Pancreas (tissue), 10 donors: ENCODE results near the gene SERPING1. TPM values are rescaled to one million over a fixed set of nuclear protein-coding genes. Genes with fewer than 3 reads are reported as not detected.
"Not testable (repeated sequence)": the region's sequence is repeated elsewhere in the genome, so short reads cannot be mapped to it uniquely, and the experiment has no call there.

Source experiments
- ATAC-seq, 4 donors: fragments of 200-7000 bp; cut with Tn5 transposase; one replicate each; pipeline versions ENCODE4 v1.8.0 to v1.9.1; 2020; ENCODE audit warnings: mild to moderate bottlenecking in 4 of 4, moderate library complexity in 4 of 4
- DNase-seq, 6 donors: peaks; one replicate each; pipeline ENCODE4 v3.0.0-alpha.2; 2020
- FAIRE-seq: peaks from 2 replicates; lab custom pipeline; 2012; peaks lifted over from hg19 to GRCh38; lab: Jason Lieb, UNC
- H3K27ac ChIP-seq, 4 donors: fragments of 200-600 bp; sonication (generic); 1 replicate in 3 of 4; 2 replicates in 1 of 4; pipeline versions ENCODE4 v1.5.0 to v1.8.0; 2020
- H3K27me3 ChIP-seq, 4 donors: fragments of 200-600 bp; one replicate each; pipeline ENCODE4 v1.8.0; 2021
- H3K36me3 ChIP-seq, 3 donors: fragments of 200-600 bp; sonication (generic) in 1 of 3; one replicate each; pipeline versions ENCODE4 v1.5.0 to v1.8.0; 2020 to 2021
- H3K4me1 ChIP-seq, 3 donors: fragments of 200-600 bp; one replicate each; pipeline ENCODE4 v1.8.0; 2021
- H3K4me3 ChIP-seq, 4 donors: fragments of 200-600 bp; sonication (generic) in 2 of 4; one replicate each; pipeline versions ENCODE4 v1.5.0 to v1.8.0; 2020 to 2021
- H3K9me3 ChIP-seq, 4 donors: fragments of 200-600 bp; one replicate each; pipeline ENCODE4 v1.8.0; 2021
- CTCF ChIP-seq, 4 donors: fragments of 200-600 bp; sonication (generic) in 3 of 4; IDR thresholded peaks; one replicate each; pipeline versions ENCODE4 v1.5.0 to v1.8.0; 2021; ENCODE audit warnings: antibody characterized with exemption in 4 of 4
- WGBS, 2 donors: extraction: QIAGEN DNeasy Blood & Tissue Kit; methylation state at CpG; one replicate each; pipeline ENCODE4 v1.1.7; 2013; 5-methylcytosine and 5-hydroxymethylcytosine counted together
- intact Hi-C, 3 donors: fragments of 100-400 bp; cut with DNase I; formaldehyde crosslinking; loops; one replicate each; pipeline versions ENCODE4 v1.11.1 to v1.14.2; 2022
- polyA plus RNA-seq, 2 donors: library from polyadenylated mRNA; stranded (reverse); fragments of 200-250 nt; gene quantifications; one replicate each; pipeline ENCODE4 v1.2.3, GENCODE V29; 2013
- total RNA-seq, 6 donors: library from RNA; stranded (reverse); fragmentation: NEBNext Ultra II Directional in 4 of 6; extraction: Animal tissue kit (Norgen Biotek cat#: 25700) in 4 of 6; gene quantifications; one replicate each; pipeline versions ENCODE4 v1.2.1 to v1.2.4, GENCODE V29; 2021 to 2023
- donor health status: healthy with polysubstance abuse.
- donor health status: DM: no; HTN: no; CAD: no; lungs with moderate emphysema.
- donor health status: DM: no; HTN: no; CAD: no.
- donor health status: control.
- donor health status: control.
- donor health status: Bipolar disorder and iron deficiency.
- donor health status: DM: yes; HTN: yes; CAD: no.
- donor health status: DM: no; HTN: no; CAD: no.
- donor health status: DM: no; HTN: no; CAD: no.
- donor health status: DM: yes; HTN: yes; CAD: no.

Gene SERPING1
- total and polyA plus RNA-seq, 8 donors = 135 to 399 (median 206) TPM

DNA sequence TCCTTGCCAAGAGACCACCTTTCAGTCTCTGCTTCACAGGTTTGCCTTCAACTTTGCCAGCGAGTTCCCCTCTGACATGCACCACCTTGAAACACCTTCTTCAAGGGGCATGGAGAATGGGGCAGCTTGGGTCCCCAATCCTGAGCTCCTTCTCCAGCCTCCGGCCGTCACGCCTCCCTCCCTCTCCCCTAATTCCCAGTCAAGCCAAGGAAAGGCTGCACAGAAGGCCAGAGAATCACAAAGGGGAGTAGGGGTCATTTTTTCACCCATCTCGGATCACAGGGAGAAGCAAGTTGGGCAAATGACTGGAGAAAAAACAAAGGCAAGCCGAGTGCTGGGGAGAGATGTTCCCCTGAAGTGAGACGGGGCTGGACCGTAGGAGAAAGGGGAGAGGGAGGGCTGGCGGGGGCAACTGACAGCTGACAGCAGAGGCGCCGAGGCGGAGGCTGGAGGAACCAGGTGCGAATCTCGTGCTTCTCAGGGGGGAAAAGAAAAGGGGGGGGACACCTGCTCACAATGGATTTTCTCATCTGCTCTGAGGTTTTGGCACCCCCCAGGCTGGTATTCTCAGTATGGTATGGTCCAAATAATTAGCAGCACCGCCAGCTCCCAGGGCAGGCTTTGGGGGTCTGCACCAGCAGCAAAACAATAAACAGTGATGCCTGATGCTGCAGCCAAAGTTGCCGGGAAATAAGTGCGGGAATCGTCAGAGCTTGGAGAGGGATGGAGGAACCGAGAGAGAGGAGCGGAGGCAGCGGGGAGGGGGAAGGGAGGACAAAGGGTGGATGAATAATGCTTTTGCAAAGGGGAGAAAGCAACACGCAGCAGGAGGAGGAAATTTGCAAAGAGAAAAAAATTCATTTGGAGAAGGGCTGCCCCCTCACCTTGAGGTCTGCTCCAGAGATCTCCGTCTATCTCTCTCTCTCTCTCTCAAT is 51.6 kb downstream of the SERPING1 start:
- DNase-seq = no peak
- Histone ChIP-seq H3K9me3 (no peaks in the 10 kb centered on the region), H3K4me1 (peaks cover 0 to 4% (median 4%) of the 10 kb centered on the region in 3 donors), H3K27ac (no peak overlapping the region), H3K36me3 (no peaks in the 10 kb centered on the region), H3K4me3 (peak overlapping the region in 1 of 4 donors; percentile 14), H3K27me3 (peaks cover 0 to 9% (median 0%) of the 10 kb centered on the region in 4 donors)
- no peak for TF ChIP-seq CTCF (IDR thresholded peaks at IDR 0.05)
- ATAC-seq = no peak
- intact Hi-C loops = loop anchor here (5.0 to 10.0 kb wide), 5 partner anchors 74 to 307 kb away; partner anchors contain the start of gene UBE2L6 (in 2 of the 3)
- WGBS, 2 donors = 8 to 10% methylated on average over 21 to 23 of the region's 23 CpGs
- no peak for FAIRE-seq

GRCh38 chr11:57649826-57650738 is 52.6 kb downstream of the SERPING1 start, which contains the start of gene YPEL4:
TSS of gene YPEL4 (minus strand) at chr11:57649912. CDS start at chr11:57647107, 2,805 bp downstream.
- Histone ChIP-seq H3K27me3 (peaks cover 0 to 9% (median 0%) of the 10 kb centered on the region in 4 donors), H3K4me3 (peak within 1 kb of the TSS in 1 of 4 donors; percentile 14), H3K4me1 (peaks cover 0 to 3% (median 2%) of the 10 kb centered on the region in 3 donors), H3K36me3 (no peaks in the 10 kb centered on the region), H3K27ac (no peak within 1 kb of the TSS), H3K9me3 (no peaks in the 10 kb centered on the region)
- peak in 3 of 4 donors; percentile 32 to 69 (median 64) for ATAC-seq
- FAIRE-seq = no peak
- DNase-seq = peak in 1 of 6 donors; percentile 32
- intact Hi-C loops = loop anchor here (5.0 to 10.0 kb wide), 5 partner anchors 75 to 308 kb away; partner anchors contain the start of gene UBE2L6 (in 2 of the 3)
- 17 to 22% methylated on average over 15 of the region's 15 CpGs for WGBS, 2 donors
- TF ChIP-seq CTCF (IDR thresholded peaks at IDR 0.05) = no peak

- no peaks in the 10 kb centered on the region for H3K36me3 ChIP-seq
- intact Hi-C loops = no loop called here
- no peak for TF ChIP-seq CTCF (IDR thresholded peaks at IDR 0.05)
- ATAC-seq = no peak
- DNase-seq = no peak
- H3K27me3 ChIP-seq = peaks cover 0 to 9% (median 0%) of the 10 kb centered on the region in 4 donors
- no peak overlapping the region for H3K4me3 ChIP-seq
- no peak overlapping the region for H3K27ac ChIP-seq
- WGBS, 2 donors = 61 to 63% methylated on average over 5 of the region's 5 CpGs
- no peak for FAIRE-seq
- no peaks in the 10 kb centered on the region for H3K9me3 ChIP-seq
- H3K4me1 ChIP-seq = no peaks in the 10 kb centered on the region
Measured at GRCh38 chr11:57650739-57651090, 53.2 kb downstream of the SERPING1 start.

DNA sequence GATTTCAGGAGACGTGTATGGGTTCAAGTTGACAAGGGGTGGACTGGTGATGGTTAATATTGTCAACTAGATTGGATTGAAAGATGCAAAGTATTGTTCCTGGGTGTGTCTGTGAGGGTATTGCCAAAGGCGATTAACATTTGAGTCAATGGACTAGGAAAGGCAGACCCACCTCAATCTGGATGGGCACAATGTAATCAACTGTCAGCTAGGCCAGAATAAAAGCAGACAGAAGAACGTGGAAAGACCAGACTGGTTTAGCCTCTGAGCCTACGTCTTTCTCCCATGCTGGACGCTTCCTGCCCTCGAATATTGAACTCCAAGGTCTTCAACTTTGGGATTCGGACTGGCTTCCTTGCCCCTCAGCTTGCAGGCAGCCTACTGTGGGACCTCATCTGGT is 53.9 kb downstream of the SERPING1 start:
- FAIRE-seq = no peak
- 59 to 69% methylated on average over 7 of the region's 7 CpGs for WGBS, 2 donors
- H3K27ac ChIP-seq = no peak overlapping the region
- no peak overlapping the region for H3K4me3 ChIP-seq
- H3K9me3 ChIP-seq = no peaks in the 10 kb centered on the region
- ATAC-seq = no peak
- no peaks in the 10 kb centered on the region for H3K36me3 ChIP-seq
- TF ChIP-seq CTCF (IDR thresholded peaks at IDR 0.05) = no peak
- peaks cover 0 to 9% (median 0%) of the 10 kb centered on the region in 4 donors for H3K27me3 ChIP-seq
- no peaks in the 10 kb centered on the region for H3K4me1 ChIP-seq
- no peak for DNase-seq
- intact Hi-C loops = no loop called here

GRCh38 chr11:57652230-57652629 is 54.7 kb downstream of the SERPING1 start:
- H3K9me3 ChIP-seq, DNase-seq, H3K27ac ChIP-seq, H3K4me3 ChIP-seq, H3K27me3 ChIP-seq, FAIRE-seq, ATAC-seq, intact Hi-C loops, H3K4me1 ChIP-seq, H3K36me3 ChIP-seq: not testable (repeated sequence)
- WGBS, 2 donors = 74 to 76% methylated on average over 14 of the region's 14 CpGs
